ENCODE data around the gene EIF2S1. TPM values are rescaled to one million over a fixed set of nuclear protein-coding genes. Genes with fewer than 3 reads are reported as not detected.
"Not testable (repeated sequence)": the region's sequence is repeated elsewhere in the genome, so short reads cannot be mapped to it uniquely, and the experiment has no call there.

The EIF2S1 gene
- total RNA-seq, 1 experiment from 2014 or later, result 165 TPM

DNA sequence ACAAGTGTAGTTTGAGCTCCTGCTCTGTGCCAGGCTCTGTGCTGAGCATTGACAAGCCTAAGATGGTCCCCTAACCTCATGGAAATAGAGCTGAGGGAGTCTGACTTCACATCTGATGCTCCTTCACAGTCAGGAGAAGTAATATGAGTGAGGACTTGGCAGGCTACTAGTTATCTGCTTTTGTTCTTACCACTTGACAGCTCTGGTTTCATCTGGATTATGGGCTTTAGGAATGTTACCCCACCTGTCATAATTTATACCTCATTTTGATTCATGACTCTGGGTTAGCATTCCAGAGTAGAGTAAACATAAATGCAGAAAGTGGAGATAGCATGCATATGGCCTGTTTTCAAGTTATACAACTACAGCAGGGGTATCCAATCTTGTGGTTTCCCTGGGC lies 41.0 kb upstream of the EIF2S1 start:
- Mint-ChIP-seq H3K27me3 (ENCODE audit: low read depth) (no peaks in the 10 kb centered on the region), H3K27ac (no peak overlapping the region; a peak in 1 of 7 replicates), H3K9me3 (no peaks in the 10 kb centered on the region), H3K4me3 (no peak overlapping the region), H3K4me1 (no peaks in the 10 kb centered on the region), H3K36me3 (ENCODE audit: insufficient read depth in 1 of 3, low read depth in 3 of 3) (peaks cover 3 to 20% (median 15%) of the 10 kb centered on the region in 3 experiments; a peak in 6 of 7 replicates)
- no peak overlapping the region for H2BK12ac ChIP-seq (ENCODE audit: insufficient read length, low read depth, low read length)
- H3K23me2 ChIP-seq (ENCODE audit: insufficient read length, low read depth, low read length, poor library complexity, severe bottlenecking), result no peaks in the 10 kb centered on the region
- no peak overlapping the region for H3K9ac ChIP-seq (ENCODE audit: extremely low read depth, insufficient read length, low read length)
- no peak overlapping the region for H2AK5ac ChIP-seq (ENCODE audit: insufficient read length, low read length)
- H4K8ac ChIP-seq (replicated peaks; ENCODE audit: insufficient read length, low read depth, low read length), result no peak overlapping the region
- no peak overlapping the region for H2BK120ac ChIP-seq (ENCODE audit: low read depth, low read length, poor library complexity, severe bottlenecking)
- no peak overlapping the region for H2BK5ac ChIP-seq (ENCODE audit: insufficient read length, low read length)
- H2AFZ ChIP-seq (ENCODE audit: low read length), result no peak overlapping the region
- no peak overlapping the region for H3K56ac ChIP-seq (ENCODE audit: insufficient read length, low read depth, low read length)
- H3K14ac ChIP-seq (ENCODE audit: insufficient read depth, low read length), result no peak overlapping the region
- no peak for TF ChIP-seq CTCF (conservative IDR thresholded peaks at IDR 0.05)
- no peak overlapping the region for H3K4ac ChIP-seq (ENCODE audit: low read depth, low read length)
- no peak overlapping the region for H2BK15ac ChIP-seq (ENCODE audit: low read depth, low read length)
- DNase-seq, result no peak
- no peaks in the 10 kb centered on the region for H3K9me3 ChIP-seq (ENCODE audit: control insufficient read depth, low read depth, low read length)
- H3K23ac ChIP-seq (ENCODE audit: insufficient read length, low read depth, low read length), result no peak overlapping the region
- H3K79me1 ChIP-seq (ENCODE audit: insufficient read depth, low read depth, low read length, poor library complexity, severe bottlenecking), result no peaks in the 10 kb centered on the region
- H3K27ac ChIP-seq (ENCODE audit: insufficient read length, low read depth, low read length), result no peak overlapping the region
- no peak overlapping the region for H3K4me2 ChIP-seq (ENCODE audit: insufficient read depth, insufficient read length, low read length)
- no peaks in the 10 kb centered on the region for H4K20me1 ChIP-seq (ENCODE audit: control insufficient read depth, insufficient read depth, insufficient read length)
- H2BK20ac ChIP-seq (ENCODE audit: low read depth, low read length, poor library complexity, severe bottlenecking), result no peak overlapping the region
- no peak overlapping the region for H3K18ac ChIP-seq (ENCODE audit: insufficient read length, low read depth, low read length)
- no peak overlapping the region for H4K91ac ChIP-seq (ENCODE audit: insufficient read length, low read depth, low read length)
- H3K27me3 ChIP-seq (ENCODE audit: insufficient read depth, low read length), result no peaks in the 10 kb centered on the region
- no peaks in the 10 kb centered on the region for H3K4me1 ChIP-seq (ENCODE audit: insufficient read depth, low read length)
- no peak overlapping the region for H4K5ac ChIP-seq (ENCODE audit: insufficient read length, low read depth, low read length)
- no peak overlapping the region for H3T11ph ChIP-seq (ENCODE audit: low read length)
- H3K79me2 ChIP-seq (ENCODE audit: insufficient read depth, low read length), result no peaks in the 10 kb centered on the region

DNA sequence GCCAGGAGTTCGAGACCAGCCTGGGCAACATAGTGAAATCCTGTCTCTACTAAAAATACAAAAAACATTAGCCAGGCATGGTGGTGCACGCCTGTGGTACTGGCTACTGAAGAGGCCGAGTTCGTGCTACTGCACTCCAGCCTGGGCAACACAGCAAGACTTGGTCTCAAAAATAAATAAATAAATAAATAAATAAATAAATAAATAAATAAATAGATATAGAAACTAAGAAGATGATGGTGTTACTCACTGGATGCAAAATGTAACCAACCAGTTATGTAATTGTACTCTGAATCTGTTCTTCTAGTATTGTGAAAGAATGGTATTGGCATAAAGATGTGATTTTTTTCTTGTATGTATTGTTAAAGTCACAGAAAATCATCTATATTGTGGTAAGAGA lies 30.5 kb upstream of the EIF2S1 start:
- no CpG with 5 or more reads among the region's 4 CpGs for WGBS (ENCODE audit: extremely low coverage, insufficient read length, low lambda C conversion rate)
- not testable (repeated sequence) for H3K27me3 ChIP-seq (ENCODE audit: insufficient read depth, low read length); H3K9me3 Mint-ChIP-seq

More for the DNA sequence above, 30.5 kb upstream of the EIF2S1 start:
- not testable (repeated sequence) for H2AFZ ChIP-seq (ENCODE audit: low read length); H3K27me3 Mint-ChIP-seq (ENCODE audit: low read depth); H3K56ac ChIP-seq (ENCODE audit: insufficient read length, low read depth, low read length); H3K14ac ChIP-seq (ENCODE audit: insufficient read depth, low read length); H4K5ac ChIP-seq (ENCODE audit: insufficient read length, low read depth, low read length); H3K4me2 ChIP-seq (ENCODE audit: insufficient read depth, insufficient read length, low read length); H3K18ac ChIP-seq (ENCODE audit: insufficient read length, low read depth, low read length); H4K91ac ChIP-seq (ENCODE audit: insufficient read length, low read depth, low read length); H2BK12ac ChIP-seq (ENCODE audit: insufficient read length, low read depth, low read length); H4K20me1 ChIP-seq (ENCODE audit: control insufficient read depth, insufficient read depth, insufficient read length); H2BK120ac ChIP-seq (ENCODE audit: low read depth, low read length, poor library complexity, severe bottlenecking); H2BK5ac ChIP-seq (ENCODE audit: insufficient read length, low read length); H3K23ac ChIP-seq (ENCODE audit: insufficient read length, low read depth, low read length); H3K4ac ChIP-seq (ENCODE audit: low read depth, low read length); H3K9ac ChIP-seq (ENCODE audit: extremely low read depth, insufficient read length, low read length); H4K8ac ChIP-seq (replicated peaks; ENCODE audit: insufficient read length, low read depth, low read length); H3T11ph ChIP-seq (ENCODE audit: low read length); H2AK5ac ChIP-seq (ENCODE audit: insufficient read length, low read length); H2BK15ac ChIP-seq (ENCODE audit: low read depth, low read length); H3K23me2 ChIP-seq (ENCODE audit: insufficient read length, low read depth, low read length, poor library complexity, severe bottlenecking); H3K79me1 ChIP-seq (ENCODE audit: insufficient read depth, low read depth, low read length, poor library complexity, severe bottlenecking); H3K9me3 ChIP-seq (ENCODE audit: control insufficient read depth, low read depth, low read length); H3K27ac Mint-ChIP-seq; H3K79me2 ChIP-seq (ENCODE audit: insufficient read depth, low read length); H3K4me3 Mint-ChIP-seq; DNase-seq; H2BK20ac ChIP-seq (ENCODE audit: low read depth, low read length, poor library complexity, severe bottlenecking); H3K4me1 ChIP-seq (ENCODE audit: insufficient read depth, low read length); H3K27ac ChIP-seq (ENCODE audit: insufficient read length, low read depth, low read length); H3K4me1 Mint-ChIP-seq
- peaks cover 22 to 50% (median 41%) of the 10 kb centered on the region in 3 experiments for H3K36me3 Mint-ChIP-seq (ENCODE audit: insufficient read depth in 1 of 3, low read depth in 3 of 3)
